ENCODE measurements around the gene CAP1.

DNA sequence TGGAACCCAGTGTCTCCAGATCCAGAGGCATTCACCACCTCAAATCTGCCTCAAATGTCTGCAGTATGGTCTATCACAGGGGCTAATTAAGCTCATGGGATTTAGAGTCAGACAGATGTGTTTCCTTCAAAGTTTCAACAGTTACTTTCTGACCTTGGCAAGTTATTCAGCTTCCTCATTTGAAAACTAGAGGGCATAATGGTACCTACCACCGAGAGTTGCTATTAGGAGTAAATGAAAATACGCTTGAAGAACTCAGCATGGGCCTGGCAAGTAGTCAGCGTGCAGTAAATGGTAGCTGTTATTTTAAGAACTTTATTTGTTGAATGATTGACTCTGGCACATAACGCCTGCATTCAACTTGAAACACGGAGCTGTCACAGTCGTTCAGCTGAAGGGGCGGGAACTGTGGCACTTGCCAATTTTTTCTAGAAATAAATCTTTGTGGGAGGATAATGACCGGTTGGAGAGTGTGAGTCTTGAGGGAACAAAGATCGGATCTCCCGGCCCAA is 1.2 kb upstream of the CAP1 start:
- TF ChIP-seq, protein P1, sequence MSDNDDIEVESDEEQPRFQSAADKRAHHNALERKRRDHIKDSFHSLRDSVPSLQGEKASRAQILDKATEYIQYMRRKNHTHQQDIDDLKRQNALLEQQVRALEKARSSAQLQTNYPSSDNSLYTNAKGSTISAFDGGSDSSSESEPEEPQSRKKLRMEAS (IDR thresholded peaks at IDR 0.05): no peak
- TF ChIP-seq POLR2A (IDR thresholded peaks at IDR 0.05; ENCODE audit: low read length) (no peak), ZFP36 (IDR thresholded peaks at IDR 0.05; ENCODE audit: borderline replicate concordance, partially characterized antibody) (no peak), MYC (IDR thresholded peaks at IDR 0.05; ENCODE audit: borderline replicate concordance, low read length) (no peak), RAD21 (conservative IDR thresholded peaks at IDR 0.05 in 1 of 2, IDR thresholded peaks at IDR 0.05 in 1 of 2) (no peak), EP300 (IDR thresholded peaks at IDR 0.05) (no peak), RFX5 (IDR thresholded peaks at IDR 0.05) (no peak), MAFK (IDR thresholded peaks at IDR 0.05; ENCODE audit: partially characterized antibody) (no peak), KDM5A (IDR thresholded peaks at IDR 0.05) (no peak), JUN (IDR thresholded peaks at IDR 0.05) (no peak)
- TF ChIP-seq, protein P2, sequence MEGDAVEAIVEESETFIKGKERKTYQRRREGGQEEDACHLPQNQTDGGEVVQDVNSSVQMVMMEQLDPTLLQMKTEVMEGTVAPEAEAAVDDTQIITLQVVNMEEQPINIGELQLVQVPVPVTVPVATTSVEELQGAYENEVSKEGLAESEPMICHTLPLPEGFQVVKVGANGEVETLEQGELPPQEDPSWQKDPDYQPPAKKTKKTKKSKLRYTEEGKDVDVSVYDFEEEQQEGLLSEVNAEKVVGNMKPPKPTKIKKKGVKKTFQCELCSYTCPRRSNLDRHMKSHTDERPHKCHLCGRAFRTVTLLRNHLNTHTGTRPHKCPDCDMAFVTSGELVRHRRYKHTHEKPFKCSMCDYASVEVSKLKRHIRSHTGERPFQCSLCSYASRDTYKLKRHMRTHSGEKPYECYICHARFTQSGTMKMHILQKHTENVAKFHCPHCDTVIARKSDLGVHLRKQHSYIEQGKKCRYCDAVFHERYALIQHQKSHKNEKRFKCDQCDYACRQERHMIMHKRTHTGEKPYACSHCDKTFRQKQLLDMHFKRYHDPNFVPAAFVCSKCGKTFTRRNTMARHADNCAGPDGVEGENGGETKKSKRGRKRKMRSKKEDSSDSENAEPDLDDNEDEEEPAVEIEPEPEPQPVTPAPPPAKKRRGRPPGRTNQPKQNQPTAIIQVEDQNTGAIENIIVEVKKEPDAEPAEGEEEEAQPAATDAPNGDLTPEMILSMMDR (IDR thresholded peaks at IDR 0.05): 0 out of 3 replicates have a peak, but pooled peaks have one; percentile 7
- TF ChIP-seq, protein P3, sequence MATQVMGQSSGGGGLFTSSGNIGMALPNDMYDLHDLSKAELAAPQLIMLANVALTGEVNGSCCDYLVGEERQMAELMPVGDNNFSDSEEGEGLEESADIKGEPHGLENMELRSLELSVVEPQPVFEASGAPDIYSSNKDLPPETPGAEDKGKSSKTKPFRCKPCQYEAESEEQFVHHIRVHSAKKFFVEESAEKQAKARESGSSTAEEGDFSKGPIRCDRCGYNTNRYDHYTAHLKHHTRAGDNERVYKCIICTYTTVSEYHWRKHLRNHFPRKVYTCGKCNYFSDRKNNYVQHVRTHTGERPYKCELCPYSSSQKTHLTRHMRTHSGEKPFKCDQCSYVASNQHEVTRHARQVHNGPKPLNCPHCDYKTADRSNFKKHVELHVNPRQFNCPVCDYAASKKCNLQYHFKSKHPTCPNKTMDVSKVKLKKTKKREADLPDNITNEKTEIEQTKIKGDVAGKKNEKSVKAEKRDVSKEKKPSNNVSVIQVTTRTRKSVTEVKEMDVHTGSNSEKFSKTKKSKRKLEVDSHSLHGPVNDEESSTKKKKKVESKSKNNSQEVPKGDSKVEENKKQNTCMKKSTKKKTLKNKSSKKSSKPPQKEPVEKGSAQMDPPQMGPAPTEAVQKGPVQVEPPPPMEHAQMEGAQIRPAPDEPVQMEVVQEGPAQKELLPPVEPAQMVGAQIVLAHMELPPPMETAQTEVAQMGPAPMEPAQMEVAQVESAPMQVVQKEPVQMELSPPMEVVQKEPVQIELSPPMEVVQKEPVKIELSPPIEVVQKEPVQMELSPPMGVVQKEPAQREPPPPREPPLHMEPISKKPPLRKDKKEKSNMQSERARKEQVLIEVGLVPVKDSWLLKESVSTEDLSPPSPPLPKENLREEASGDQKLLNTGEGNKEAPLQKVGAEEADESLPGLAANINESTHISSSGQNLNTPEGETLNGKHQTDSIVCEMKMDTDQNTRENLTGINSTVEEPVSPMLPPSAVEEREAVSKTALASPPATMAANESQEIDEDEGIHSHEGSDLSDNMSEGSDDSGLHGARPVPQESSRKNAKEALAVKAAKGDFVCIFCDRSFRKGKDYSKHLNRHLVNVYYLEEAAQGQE (IDR thresholded peaks at IDR 0.05): no peak
